Neural cell (in vitro differentiated cells): ENCODE results near the gene FAM163A. TPM values are rescaled to one million over a fixed set of nuclear protein-coding genes. Genes with fewer than 3 reads are reported as not detected.
"Not testable (repeated sequence)": the region's sequence is repeated elsewhere in the genome, so short reads cannot be mapped to it uniquely, and the experiment has no call there.

Source experiments
- H2AFZ ChIP-seq: fragments of 200-600, 300-800 bp; sonication (generic), shearing (Covaris generic); 2 replicates; pipeline ENCODE4 v1.6.0; 2014; ENCODE audit warnings: low read depth, mild to moderate bottlenecking, antibody characterized with exemption, low read length, moderate library complexity
- H3F3A ChIP-seq: fragments of 200-600 bp; shearing (Covaris generic); 2 replicates; pipeline ENCODE4 v1.6.1; 2016; ENCODE audit warnings: mild to moderate bottlenecking, moderate library complexity, mixed read lengths, antibody characterized with exemption, low read length; ENCODE audit not compliant: insufficient read depth, poor library complexity, severe bottlenecking
- H3K27ac ChIP-seq: fragments of 200-600, 300-800 bp; sonication (generic), shearing (Covaris generic); 2 replicates; pipeline ENCODE4 v1.5.1; 2014; ENCODE audit warnings: mild to moderate bottlenecking, low read length, moderate library complexity
- H3K27me3 ChIP-seq: fragments of 300-800, 200-600 bp; sonication (generic), shearing (Covaris generic); 2 replicates; pipeline ENCODE4 v1.6.0; 2014; ENCODE audit warnings: mild to moderate bottlenecking, low read depth, low read length, moderate library complexity; ENCODE audit not compliant: insufficient read depth
- H3K36me3 ChIP-seq: fragments of 300-800, 200-600 bp; sonication (generic), shearing (Covaris generic); 2 replicates; pipeline ENCODE4 v1.5.1; 2014; ENCODE audit warnings: mild to moderate bottlenecking, antibody characterized with exemption, low read length, moderate library complexity; ENCODE audit not compliant: insufficient read depth
- H3K4me2 ChIP-seq: fragments of 300-800, 200-600 bp; sonication (generic), shearing (Covaris generic); 2 replicates; pipeline ENCODE4 v1.6.0; 2014; ENCODE audit warnings: mild to moderate bottlenecking, low read length
- H3K4me3 ChIP-seq: fragments of 300-800, 200-600 bp; sonication (generic), shearing (Covaris generic); 2 replicates; pipeline ENCODE4 v1.5.1; 2014; ENCODE audit warnings: mild to moderate bottlenecking, low read length, moderate library complexity
- H3K79me2 ChIP-seq: fragments of 200-600 bp; shearing (Covaris generic); replicated peaks from 2 replicates; pipeline ENCODE4 v1.6.0; 2014; ENCODE audit warnings: mild to moderate bottlenecking, low read length, moderate library complexity; ENCODE audit not compliant: insufficient read depth
- H3K9ac ChIP-seq: fragments of 300-800, 200-600 bp; sonication (generic), shearing (Covaris generic); 2 replicates; pipeline ENCODE4 v1.6.1; 2016; ENCODE audit warnings: mild to moderate bottlenecking, low read length, mixed read lengths
- H3K9me2 ChIP-seq: fragments of 200-600 bp; shearing (Covaris generic); 2 replicates; pipeline ENCODE4 v1.6.1; 2016; ENCODE audit warnings: mild to moderate bottlenecking, low read length, mixed read lengths; ENCODE audit not compliant: insufficient read depth
- H3K9me3 ChIP-seq: fragments of 200-600, 300-800 bp; sonication (generic), shearing (Covaris generic); 2 replicates; pipeline ENCODE4 v1.6.1; 2016; ENCODE audit warnings: mild to moderate bottlenecking, mixed run types, low read length, moderate library complexity, mixed read lengths
- H4K20me1 ChIP-seq: fragments of 200-600 bp; shearing (Covaris generic); 2 replicates; pipeline ENCODE4 v1.6.1; 2016; ENCODE audit warnings: mild to moderate bottlenecking, mixed run types; ENCODE audit not compliant: insufficient read depth
- CTCF ChIP-seq: fragments of 450-650 bp; IDR thresholded peaks from 2 replicates; pipeline ENCODE4 v1.5.1; 2014; ENCODE audit warnings: antibody characterized with exemption, mild to moderate bottlenecking, moderate library complexity; ENCODE audit not compliant: poor library complexity, severe bottlenecking
- EP300 ChIP-seq: fragments of 450-650 bp; conservative IDR thresholded peaks from 2 replicates; pipeline ENCODE4 v1.6.1; 2014; ENCODE audit warnings: antibody characterized with exemption, mild to moderate bottlenecking, moderate library complexity; ENCODE audit not compliant: poor library complexity, severe bottlenecking
- EZH2 ChIP-seq: fragments of 200-600, 300-800 bp; shearing (Covaris generic), sonication (generic); IDR thresholded peaks from 2 replicates; pipeline ENCODE4 v1.6.1; 2014; ENCODE audit warnings: antibody characterized with exemption, low read length, borderline replicate concordance, mild to moderate bottlenecking; ENCODE audit not compliant: insufficient read depth, poor library complexity, severe bottlenecking
- MXI1 ChIP-seq: fragments of 450-650 bp; conservative IDR thresholded peaks from 2 replicates; pipeline ENCODE4 v1.6.1; 2014; ENCODE audit warnings: antibody characterized with exemption, mild to moderate bottlenecking; ENCODE audit not compliant: poor library complexity, severe bottlenecking
- POLR2AphosphoS5 ChIP-seq: IDR thresholded peaks from 2 replicates; pipeline ENCODE4 v1.6.1; 2012
- RAD21 ChIP-seq: fragments of 450-650 bp; conservative IDR thresholded peaks from 2 replicates; pipeline ENCODE4 v1.6.1; 2014; ENCODE audit warnings: antibody characterized with exemption, mild to moderate bottlenecking, moderate library complexity
- REST ChIP-seq: IDR thresholded peaks from 2 replicates; pipeline ENCODE4 v1.6.1; 2012; ENCODE audit warnings: borderline replicate concordance
- SMC3 ChIP-seq: fragments of 450-650 bp; conservative IDR thresholded peaks from 2 replicates; pipeline ENCODE4 v1.6.1; 2014; ENCODE audit warnings: antibody characterized with exemption, mild to moderate bottlenecking, moderate library complexity; ENCODE audit not compliant: poor library complexity
- TAF1 ChIP-seq: IDR thresholded peaks from 2 replicates; pipeline ENCODE4 v1.6.1; 2012; ENCODE audit warnings: low read depth
- polyA plus RNA-seq: library from polyadenylated mRNA; depleted of rRNA; stranded (reverse); fragments of >200 nt; gene quantifications from 2 replicates; pipeline ENCODE4 v1.2.3, GENCODE V29; 2014

The FAM163A gene
- polyA plus RNA-seq, 1 donor from 2014 or later: 0.21 TPM

- Histone ChIP-seq H3K9ac (no peak overlapping the region), H3K36me3 (no peaks in the 10 kb centered on the region), H3K4me2 (no peak overlapping the region), H3K27me3 (no peaks in the 10 kb centered on the region), H3F3A (no peaks in the 10 kb centered on the region), H3K27ac (no peak overlapping the region), H3K9me2 (no peaks in the 10 kb centered on the region), H3K9me3 (no peaks in the 10 kb centered on the region), H3K79me2 (no peaks in the 10 kb centered on the region), H4K20me1 (no peaks in the 10 kb centered on the region), H3K4me3 (no peak overlapping the region), H2AFZ (no peak overlapping the region)
- TF ChIP-seq CTCF: no peak
- TF ChIP-seq MXI1: no peak
- TF ChIP-seq RAD21: no peak
- TF ChIP-seq TAF1: no peak
- TF ChIP-seq SMC3: no peak
- TF ChIP-seq EP300: no peak
- TF ChIP-seq POLR2AphosphoS5: no peak
- no peak for TF ChIP-seq REST
- no peak for TF ChIP-seq EZH2
These were observed 110.0 kb downstream of the FAM163A start for GRCh38 chr1:179853102-179853501.

- not testable (repeated sequence) for H3K9ac ChIP-seq, H3K27ac ChIP-seq, H3K9me2 ChIP-seq, H3K79me2 ChIP-seq, H3K4me3 ChIP-seq, H2AFZ ChIP-seq, H4K20me1 ChIP-seq, H3K36me3 ChIP-seq, H3F3A ChIP-seq, H3K9me3 ChIP-seq, H3K27me3 ChIP-seq, H3K4me2 ChIP-seq
These were observed 112.7 kb downstream of the FAM163A start for GRCh38 chr1:179855831-179856230.

GRCh38 chr1:179856296-179856695, 113.2 kb downstream of the FAM163A start:
- Histone ChIP-seq H2AFZ (no peak overlapping the region), H3K27ac (no peak overlapping the region), H3K36me3 (no peaks in the 10 kb centered on the region), H3K4me3 (no peak overlapping the region), H3K4me2 (no peak overlapping the region), H4K20me1 (no peaks in the 10 kb centered on the region), H3K9me2 (no peaks in the 10 kb centered on the region), H3K79me2 (no peaks in the 10 kb centered on the region), H3K9ac (no peak overlapping the region), H3K27me3 (no peaks in the 10 kb centered on the region), H3K9me3 (no peaks in the 10 kb centered on the region), H3F3A (no peaks in the 10 kb centered on the region)
- TF ChIP-seq EP300: no peak
- TF ChIP-seq CTCF: no peak
- no peak for TF ChIP-seq TAF1
- TF ChIP-seq SMC3: no peak
- TF ChIP-seq RAD21: no peak
- no peak for TF ChIP-seq REST
- no peak for TF ChIP-seq POLR2AphosphoS5
- TF ChIP-seq MXI1: no peak
- no peak for TF ChIP-seq EZH2
